Renal cortex interstitium (tissue), 11 donors: ENCODE results near the gene GRIK4. TPM values are rescaled to one million over a fixed set of nuclear protein-coding genes. Genes with fewer than 3 reads are reported as not detected.

Experiments used
- DNase-seq, 11 donors: peaks; one replicate each; pipeline ENCODE4 v3.0.0-alpha.2; 2013; ENCODE audit warnings: low read depth in 9 of 11, low spot score in 4 of 11; ENCODE audit errors: extremely low read depth in 1 of 11
- polyA plus RNA-seq, 3 donors: library from polyadenylated mRNA; unstranded; fragments of 120-200 nt; gene quantifications; one replicate each; pipeline ENCODE4 v1.2.1, GENCODE V29; 2013; ENCODE audit not compliant: insufficient read length in 3 of 3

Gene GRIK4
- polyA plus RNA-seq, 3 donors, result 1.0 to 1.4 (median 1.2) TPM

DNA sequence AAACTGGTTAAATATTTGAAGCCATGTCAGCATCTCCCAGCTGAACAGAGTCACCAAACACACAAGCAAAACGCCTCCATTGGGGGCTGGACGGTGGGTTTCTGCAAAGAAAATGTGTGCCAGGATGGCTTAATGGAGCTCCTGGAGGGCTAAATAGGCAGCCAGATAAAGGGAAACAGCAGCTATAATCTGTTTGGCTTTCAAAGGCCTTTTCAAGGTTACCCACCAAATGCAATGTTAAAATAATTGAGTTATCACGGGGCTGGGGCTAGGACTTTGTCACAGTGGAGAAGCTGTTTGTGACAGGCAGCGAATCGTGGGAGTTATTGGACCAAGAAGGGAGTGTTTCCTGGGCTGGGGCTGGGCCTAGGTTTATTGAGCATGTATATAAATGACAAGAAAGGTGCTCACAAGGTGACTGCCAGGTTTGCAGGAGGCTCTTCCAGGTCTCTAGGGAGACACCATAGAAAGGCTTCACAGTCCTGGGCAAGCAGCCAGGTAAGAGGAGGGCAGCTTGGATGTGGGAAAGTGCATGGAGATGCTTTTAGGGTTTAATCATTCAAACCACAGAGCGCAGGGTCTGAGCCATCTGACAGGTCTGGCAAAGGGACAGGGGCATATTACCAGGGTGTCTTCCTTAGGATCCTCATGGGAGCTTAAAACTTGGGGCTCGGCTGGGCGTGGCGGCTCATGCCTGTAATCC, 28.3 kb downstream of the GRIK4 start:
- DNase-seq, result no peak

DNA sequence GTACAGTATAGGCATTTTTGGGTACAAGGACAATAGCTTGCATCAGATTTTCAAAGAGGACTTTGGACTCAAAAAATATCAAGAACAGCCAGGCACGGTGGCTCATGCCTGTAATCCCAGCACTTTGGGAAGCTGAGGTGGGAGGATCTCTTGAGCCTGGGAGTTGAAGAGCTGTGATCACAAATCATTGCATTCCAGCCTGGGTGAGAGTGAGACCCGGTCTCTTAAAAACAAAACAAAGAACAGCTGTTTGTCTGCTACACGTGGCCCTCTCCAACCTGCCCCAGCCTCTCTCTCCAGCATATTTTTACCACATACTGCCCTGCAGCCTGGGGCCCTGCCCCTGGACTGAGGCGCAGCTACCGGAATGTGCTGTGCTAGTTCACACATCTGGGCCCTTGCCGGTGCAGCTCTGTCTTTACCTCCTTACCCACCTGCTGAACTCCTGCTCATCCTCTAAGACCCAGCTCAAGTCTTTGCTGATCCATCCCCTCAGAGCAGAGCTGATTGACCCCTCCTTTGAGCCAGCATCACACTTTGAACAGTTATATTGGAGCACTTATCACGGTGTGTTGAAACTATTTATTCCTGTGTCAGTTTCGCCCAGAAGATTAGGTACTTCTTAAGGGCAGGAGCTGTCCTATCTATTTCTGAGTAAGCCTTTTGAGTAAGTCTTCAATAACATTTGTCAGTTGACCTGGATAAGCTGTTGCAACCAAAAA, 29.4 kb downstream of the GRIK4 start:
- DNase-seq, result no peak

- no peak for DNase-seq
Measured at GRCh38 chr11:120543521-120544215, 32.1 kb downstream of the GRIK4 start.

GRCh38 chr11:120545813-120546212, 34.3 kb downstream of the GRIK4 start:
- no peak for DNase-seq

DNA sequence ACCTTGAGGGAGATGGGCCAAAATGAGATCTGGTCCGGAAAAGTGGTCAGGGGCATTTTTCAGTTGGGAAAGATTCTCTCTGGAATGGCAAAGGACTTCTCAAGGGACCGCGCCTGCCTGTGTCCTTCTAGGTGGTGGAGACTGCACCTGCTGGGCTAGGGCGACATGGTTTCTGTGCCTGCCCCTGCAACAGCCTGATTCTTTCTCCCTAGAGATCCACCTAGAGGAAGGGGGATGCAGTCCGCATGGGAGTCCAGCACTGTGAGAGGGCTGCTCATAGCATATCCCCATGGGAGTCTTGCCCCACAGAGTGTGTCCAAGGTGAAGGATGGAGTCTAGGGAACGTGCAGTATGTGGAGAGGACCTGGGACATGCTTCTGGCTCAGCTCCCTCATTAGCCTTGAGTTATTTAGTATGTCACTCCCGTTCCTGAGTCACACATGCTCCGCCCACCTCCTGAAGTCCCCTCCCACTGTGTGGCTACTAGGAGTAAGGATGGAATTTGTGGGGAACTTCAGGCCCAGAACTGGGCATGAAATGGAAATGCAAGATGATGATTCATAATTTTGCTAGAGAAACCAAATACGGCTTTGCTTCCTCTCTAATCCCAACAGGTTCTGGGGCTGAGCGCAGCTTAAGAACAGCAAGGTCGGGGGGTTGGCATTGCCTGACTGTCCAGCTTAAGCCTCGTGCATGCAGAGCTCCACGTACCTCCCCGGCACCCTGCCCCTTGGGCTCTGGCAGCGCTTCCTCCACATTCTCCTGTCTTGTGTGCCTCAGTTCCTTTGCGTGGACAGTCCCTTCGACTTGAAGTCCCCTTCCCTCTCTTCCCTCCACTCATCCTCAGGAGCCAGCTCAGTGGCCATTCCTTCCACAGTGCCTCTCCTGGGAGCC, 35.0 kb downstream of the GRIK4 start:
- DNase-seq, result no peak

GRCh38 chr11:120547316-120547715, 35.8 kb downstream of the GRIK4 start:
- DNase-seq, result no peak

DNA sequence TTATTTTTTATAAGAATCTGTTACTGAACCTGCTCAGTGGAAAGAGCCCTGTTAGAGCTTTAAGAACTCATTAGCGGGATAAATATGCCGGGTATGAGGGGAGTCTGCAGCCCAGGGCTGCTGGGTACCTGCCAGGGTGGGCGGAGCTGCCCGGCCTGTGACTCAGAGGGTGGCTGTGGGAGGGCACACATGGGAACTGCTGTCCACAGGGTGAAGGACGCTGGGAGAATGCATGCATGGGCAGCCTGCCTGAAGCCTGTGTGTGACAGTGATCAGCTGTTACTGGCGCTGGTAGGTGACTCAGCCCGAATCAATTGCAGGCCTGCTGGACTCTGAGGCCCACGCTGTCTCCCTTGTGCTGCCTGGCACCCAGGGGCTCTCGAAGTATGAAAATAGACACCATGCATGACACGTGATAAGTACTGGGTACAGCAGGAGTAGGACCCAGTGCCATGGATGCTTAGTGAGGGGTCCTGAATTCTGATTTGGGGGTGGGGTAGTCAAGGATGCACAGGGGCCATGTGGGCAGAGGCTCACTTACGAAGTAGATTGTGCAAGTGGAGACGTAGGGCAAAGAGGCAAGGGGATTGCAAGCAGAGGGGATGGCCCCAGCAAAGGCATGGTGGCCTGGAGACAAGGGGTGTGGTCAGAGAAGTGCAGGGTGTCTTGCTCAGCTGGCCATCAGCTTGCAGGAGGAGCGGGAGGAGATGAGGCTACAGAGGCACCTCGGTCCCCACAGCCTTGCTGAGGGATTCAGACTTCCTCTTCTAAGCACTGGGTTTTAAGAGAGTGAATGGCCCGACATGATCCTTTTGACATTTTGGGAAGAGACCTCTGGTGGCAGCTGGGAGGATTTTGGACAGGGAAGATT, 36.5 kb downstream of the GRIK4 start:
- peak in 8 of 11 donors; percentile 64 to 88 (median 72) for DNase-seq

DNA sequence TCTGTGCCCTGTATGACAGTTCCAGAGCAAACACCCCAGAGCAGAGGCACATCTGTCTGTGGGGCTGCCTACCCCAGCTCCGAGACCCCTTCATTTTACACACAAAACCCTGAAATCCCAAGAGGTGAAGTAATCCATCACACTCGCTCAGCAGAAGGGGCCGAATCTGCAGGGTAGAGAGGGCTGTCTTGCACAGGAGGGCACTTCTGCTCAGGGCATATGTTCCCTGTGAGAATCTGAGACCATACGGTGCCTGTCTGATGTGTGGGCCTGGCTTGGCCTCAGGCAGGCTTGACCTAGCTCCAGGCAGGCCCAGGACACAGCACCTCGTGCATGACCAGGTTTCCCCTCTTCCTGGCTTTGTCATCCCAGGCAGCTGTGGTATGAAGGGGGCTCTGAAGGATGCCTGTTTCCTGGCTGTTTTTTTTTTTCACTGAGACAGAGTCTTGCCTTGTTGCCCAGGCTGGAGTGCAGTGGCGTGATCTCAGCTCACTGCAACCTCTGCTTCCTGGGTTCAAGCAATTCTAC, 37.2 kb downstream of the GRIK4 start:
- DNase-seq, result no peak

DNA sequence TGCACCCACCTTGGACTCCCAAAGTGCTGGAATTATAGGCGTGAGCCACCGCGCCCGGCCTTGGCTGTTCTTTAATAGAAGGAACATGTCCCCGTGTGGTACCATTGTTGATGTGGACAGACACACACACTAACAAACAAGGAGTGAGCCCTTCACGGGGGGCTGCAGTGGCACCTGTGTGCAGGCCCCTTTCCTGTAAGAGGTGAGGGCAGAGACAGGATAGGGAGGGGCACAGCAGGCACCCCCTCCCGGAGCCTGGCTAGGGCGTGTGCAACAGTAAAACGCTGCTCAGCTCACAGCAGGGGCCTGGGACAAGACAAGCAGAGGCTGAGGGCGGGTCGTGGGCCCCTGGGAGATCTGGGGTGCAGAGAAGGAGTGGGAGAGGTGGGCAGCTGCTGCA, 37.8 kb downstream of the GRIK4 start:
- no peak for DNase-seq

DNA sequence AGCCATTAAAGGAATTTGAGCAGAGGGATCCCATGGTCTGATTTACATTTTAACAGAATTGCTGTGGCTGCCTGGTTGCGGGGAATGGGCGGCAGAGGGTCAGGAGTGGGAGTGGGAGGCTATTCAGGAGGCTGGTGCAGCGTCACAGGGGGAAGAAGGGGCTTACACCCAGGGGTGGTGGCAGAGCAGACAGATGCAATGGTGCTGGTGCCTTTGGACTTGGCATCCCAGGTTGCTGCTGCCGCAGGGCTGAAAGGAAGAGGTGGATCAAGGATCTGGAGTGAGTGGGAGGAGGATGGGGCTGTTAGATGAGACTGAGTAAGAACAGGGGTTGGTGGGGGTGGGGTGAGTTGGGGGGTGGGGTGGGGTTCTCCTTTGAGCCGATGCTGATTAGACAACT, 38.5 kb downstream of the GRIK4 start:
- no peak for DNase-seq

- DNase-seq, result no peak
Measured at GRCh38 chr11:120551191-120551590, 39.6 kb downstream of the GRIK4 start.

GRCh38 chr11:120554766-120555432, 43.4 kb downstream of the GRIK4 start:
- DNase-seq, result no peak

DNA sequence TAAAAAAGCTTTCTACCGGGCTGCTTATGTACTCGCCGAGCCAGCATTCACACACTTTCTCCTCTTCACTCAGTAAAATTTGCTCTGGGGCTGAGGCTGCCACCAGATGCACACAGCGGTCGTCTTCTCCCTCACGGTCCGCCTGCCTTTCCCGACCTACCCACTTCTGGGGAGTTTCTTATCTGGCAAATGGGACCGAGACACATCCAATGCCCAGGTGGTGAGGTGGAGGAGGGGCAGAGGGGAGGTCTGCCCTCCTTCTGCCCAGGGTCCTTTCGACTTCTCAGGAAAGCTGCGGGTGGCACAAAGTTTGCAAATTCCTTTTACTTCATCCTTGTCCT, 43.9 kb downstream of the GRIK4 start:
- no peak for DNase-seq

- DNase-seq, result no peak
Measured at GRCh38 chr11:120556797-120557196, 45.2 kb downstream of the GRIK4 start.

DNA sequence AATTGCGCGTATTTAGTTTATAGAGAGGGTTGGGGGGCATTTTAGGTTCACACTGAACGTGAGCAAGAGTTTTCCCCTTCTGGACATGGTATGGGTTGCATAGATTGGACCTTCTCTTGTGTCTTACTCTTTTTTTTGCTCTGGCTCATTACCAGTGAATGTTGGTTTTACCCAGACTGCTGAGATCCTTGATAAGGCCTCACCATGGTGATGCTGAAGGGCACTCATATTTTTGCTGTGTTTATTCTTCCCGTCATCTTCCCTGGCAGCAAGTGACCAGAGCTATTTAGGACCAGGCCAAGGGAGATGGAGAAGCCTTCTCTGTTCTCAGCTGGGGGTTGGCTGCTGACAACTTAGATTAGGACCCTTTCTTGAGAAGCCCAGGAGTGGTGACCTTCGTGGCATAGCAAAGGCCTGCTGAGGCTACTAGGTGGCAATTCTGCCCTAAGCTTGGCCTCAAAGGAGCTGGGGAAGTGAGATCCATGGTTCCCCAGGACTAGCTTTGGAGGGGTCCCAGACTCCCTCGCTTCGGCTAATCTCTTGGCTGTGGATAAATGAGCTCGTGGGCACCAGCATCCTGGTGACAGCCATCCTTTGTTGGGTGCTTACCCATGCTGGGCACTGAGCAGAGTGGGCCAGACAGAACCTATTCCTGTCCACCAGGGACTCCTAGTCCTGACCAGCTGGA, 47.3 kb downstream of the GRIK4 start:
- DNase-seq, result no peak

GRCh38 chr11:120561286-120561685, 49.7 kb downstream of the GRIK4 start:
- DNase-seq, result no peak

DNA sequence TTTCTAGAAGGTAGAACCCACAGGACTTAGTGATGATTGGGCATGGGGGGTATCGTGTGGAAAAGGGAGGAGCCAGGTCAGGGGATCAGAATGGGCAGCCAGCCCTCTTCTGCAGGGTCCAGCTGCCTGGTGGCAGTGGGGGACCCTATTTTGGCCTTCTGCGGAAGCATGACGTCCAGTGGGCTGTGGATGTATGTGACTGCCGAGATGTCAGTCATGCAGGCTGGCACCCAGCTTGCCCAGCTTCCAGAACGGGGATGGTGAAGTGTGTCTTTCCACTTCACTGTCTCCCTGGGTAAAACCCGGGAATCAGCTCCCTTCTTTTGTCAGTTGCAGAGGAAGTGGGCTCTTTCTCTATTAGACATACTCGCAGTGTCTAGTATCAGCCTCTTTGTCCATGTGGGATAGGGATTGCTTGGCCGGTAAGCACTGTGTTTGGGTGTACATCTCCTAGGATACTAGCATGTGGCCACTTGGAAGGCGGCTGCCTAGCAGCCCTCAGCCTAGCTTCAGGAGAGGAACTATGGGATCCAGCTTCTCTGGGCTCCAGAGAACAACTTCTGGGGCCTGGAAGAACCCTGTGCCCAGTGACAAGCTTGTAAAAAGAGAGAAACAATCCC, 51.4 kb downstream of the GRIK4 start:
- no peak for DNase-seq
